Ishikawa (cell line): ENCODE results near the gene PHF24.

Experiments
- CREB1 ChIP-seq: IDR thresholded peaks from 2 replicates; pipeline ENCODE4 v1.6.1; 2012; ENCODE audit warnings: low read depth
- EGR1 ChIP-seq: IDR thresholded peaks from 2 replicates; pipeline ENCODE4 v1.6.1; 2012
- EP300 ChIP-seq: IDR thresholded peaks from 2 replicates; pipeline ENCODE4 v1.6.1; 2012; ENCODE audit warnings: borderline replicate concordance
- FOXM1 ChIP-seq: IDR thresholded peaks from 2 replicates; pipeline ENCODE4 v1.6.1; 2012; ENCODE audit warnings: low read depth, borderline replicate concordance
- MAX ChIP-seq: IDR thresholded peaks from 2 replicates; pipeline ENCODE4 v1.6.1; 2012
- NFIC ChIP-seq: IDR thresholded peaks from 2 replicates; pipeline ENCODE4 v1.6.1; 2012
- RAD21 ChIP-seq: IDR thresholded peaks from 2 replicates; pipeline ENCODE4 v1.6.1; 2012; ENCODE audit warnings: low read depth
- REST ChIP-seq: IDR thresholded peaks from 2 replicates; pipeline ENCODE4 v1.6.1; 2012; ENCODE audit warnings: low read depth, mild to moderate bottlenecking
- TAF1 ChIP-seq: IDR thresholded peaks from 2 replicates; pipeline ENCODE4 v1.6.1; 2012; ENCODE audit warnings: low read depth, mild to moderate bottlenecking
- TCF12 ChIP-seq: IDR thresholded peaks from 2 replicates; pipeline ENCODE4 v1.6.1; 2012; ENCODE audit warnings: low read depth
- TEAD4 ChIP-seq: IDR thresholded peaks from 2 replicates; pipeline ENCODE4 v1.6.1; 2012
- USF1 ChIP-seq: IDR thresholded peaks from 2 replicates; pipeline ENCODE4 v1.6.1; 2012
- YY1 ChIP-seq: IDR thresholded peaks from 2 replicates; pipeline ENCODE4 v1.6.1; 2012; ENCODE audit warnings: low read depth
- ZBTB7A ChIP-seq: IDR thresholded peaks from 2 replicates; pipeline ENCODE4 v1.6.1; 2012; ENCODE audit warnings: low read depth

The PHF24 gene

GRCh38 chr9:35027860-35028259 lies 69.8 kb downstream of the PHF24 start:
- TF ChIP-seq RAD21 (no peak), MAX (no peak)

- no peak for TF ChIP-seq TCF12
- TF ChIP-seq TAF1 = no peak
- TF ChIP-seq REST = no peak
- no peak for TF ChIP-seq TEAD4
Observed at GRCh38 chr9:35028341-35028740, 70.3 kb downstream of the PHF24 start.

GRCh38 chr9:35029241-35029640 lies 71.2 kb downstream of the PHF24 start:
- TF ChIP-seq MAX (no peak), TCF12 (no peak), TEAD4 (no peak), NFIC (no peak)

- no peak for TF ChIP-seq EP300
- no peak for TF ChIP-seq USF1
- TF ChIP-seq TEAD4 = no peak
- TF ChIP-seq ZBTB7A = no peak
- TF ChIP-seq CREB1 = no peak
- no peak for TF ChIP-seq RAD21
- TF ChIP-seq YY1 = no peak
- no peak for TF ChIP-seq MAX
- no peak for TF ChIP-seq EGR1
- no peak for TF ChIP-seq FOXM1
- TF ChIP-seq TAF1 = no peak
Observed at GRCh38 chr9:35029852-35030251, 71.8 kb downstream of the PHF24 start.
